Stimulated activated CD8-positive, alpha-beta memory T cell treated with anti-CD3 and anti-CD28 coated beads, Interleukin-15, amount 100 ng/mL, for 24 hours (primary cell): ENCODE measurements around the gene ZNF322.

Source experiments
- DNase-seq: peaks from one replicate; pipeline ENCODE4 v3.0.0-alpha.2; 2020; ENCODE audit warnings: low read depth

ZNF322 gene

GRCh38 chr6:26613689-26614683, 45.6 kb downstream of the ZNF322 start:
- DNase-seq = no peak

- no peak for DNase-seq
Observed at GRCh38 chr6:26613201-26613600, 46.3 kb downstream of the ZNF322 start.

DNA sequence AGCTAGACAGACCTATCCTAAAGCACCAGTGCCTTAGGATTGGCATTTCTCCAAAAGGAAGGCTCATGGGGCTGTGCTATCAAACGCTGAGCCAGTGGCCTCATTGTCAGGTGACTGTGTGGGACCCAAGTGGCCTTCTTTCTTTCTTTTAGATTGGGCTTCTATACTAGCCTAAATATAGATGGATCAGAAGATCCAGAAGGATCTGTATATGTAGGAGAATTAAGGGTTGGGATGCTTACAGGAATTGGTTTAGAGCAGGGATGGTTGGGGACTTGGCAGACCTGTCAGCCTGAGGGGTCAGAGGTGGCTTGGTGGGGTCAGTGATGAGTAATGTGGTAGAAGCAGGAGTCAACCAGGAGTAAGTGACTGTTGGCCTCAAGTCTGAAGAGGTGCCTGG, 47.9 kb downstream of the ZNF322 start:
- no peak for DNase-seq

DNA sequence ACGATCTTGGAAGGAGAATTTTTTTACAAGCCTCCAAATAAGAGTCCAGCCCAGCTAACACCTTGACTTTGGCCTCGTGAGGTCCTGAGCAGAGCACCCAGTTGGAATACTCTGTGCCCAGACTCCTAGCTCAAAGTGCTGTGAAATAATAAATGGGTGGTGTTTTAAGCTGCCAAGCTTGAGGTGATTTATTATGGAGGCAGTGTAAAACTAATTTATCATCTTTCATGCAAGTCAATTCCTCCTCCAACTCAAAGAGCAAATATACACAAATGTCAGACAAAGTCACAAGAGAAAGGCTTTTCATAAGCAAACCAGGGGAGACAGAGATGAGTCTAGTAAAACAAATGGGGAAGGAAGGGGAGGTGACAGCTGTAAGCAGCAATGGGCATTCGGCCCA, 50.1 kb downstream of the ZNF322 start:
- no peak for DNase-seq

- DNase-seq = no peak
Observed at GRCh38 chr6:26607434-26608230, 51.9 kb downstream of the ZNF322 start.

- DNase-seq = no peak
Observed at GRCh38 chr6:26604797-26605196, 54.7 kb downstream of the ZNF322 start.

- no peak for DNase-seq
Observed at GRCh38 chr6:26604026-26604425, 55.5 kb downstream of the ZNF322 start.

GRCh38 chr6:26602262-26602661, 57.3 kb downstream of the ZNF322 start:
- DNase-seq = no peak

DNA sequence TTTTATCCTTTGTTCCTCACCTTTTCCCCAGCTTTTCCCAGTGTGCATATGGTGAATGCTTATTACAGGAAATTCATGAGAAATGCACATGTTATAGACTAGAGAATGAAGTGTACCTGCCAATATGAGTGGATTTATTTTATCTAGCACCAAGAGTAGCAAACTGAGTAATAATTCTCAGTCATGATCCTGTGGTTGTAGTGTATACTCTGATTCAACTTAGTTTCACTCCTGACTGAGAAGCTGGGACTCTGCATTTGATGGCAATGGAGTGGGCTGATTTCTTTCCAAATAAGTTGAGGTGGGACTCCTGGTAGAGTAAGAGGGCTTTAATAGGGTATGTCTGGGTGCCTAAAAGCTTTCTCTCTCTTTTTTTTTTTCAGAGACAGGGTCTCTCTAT, 58.8 kb downstream of the ZNF322 start:
- DNase-seq = no peak

DNA sequence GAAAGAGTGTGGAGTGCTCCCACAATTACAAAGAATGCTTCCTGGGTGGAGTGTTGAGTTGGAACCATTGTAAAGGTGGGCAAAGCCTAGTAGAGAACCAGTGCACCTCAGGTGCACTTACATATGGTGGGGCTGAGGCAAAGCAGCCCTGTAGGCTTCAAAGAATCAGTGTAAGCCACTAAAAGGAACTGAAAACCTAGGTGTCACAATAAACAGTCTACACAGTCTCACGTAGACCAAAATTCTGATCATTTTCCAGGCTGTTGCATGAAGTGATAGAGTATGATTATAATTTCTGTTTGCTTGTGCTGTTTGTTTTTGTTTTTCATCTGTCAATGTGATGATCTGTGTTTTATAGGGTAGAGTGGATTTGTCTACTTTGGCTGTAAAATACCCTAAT, 60.0 kb downstream of the ZNF322 start:
- no peak for DNase-seq

DNA sequence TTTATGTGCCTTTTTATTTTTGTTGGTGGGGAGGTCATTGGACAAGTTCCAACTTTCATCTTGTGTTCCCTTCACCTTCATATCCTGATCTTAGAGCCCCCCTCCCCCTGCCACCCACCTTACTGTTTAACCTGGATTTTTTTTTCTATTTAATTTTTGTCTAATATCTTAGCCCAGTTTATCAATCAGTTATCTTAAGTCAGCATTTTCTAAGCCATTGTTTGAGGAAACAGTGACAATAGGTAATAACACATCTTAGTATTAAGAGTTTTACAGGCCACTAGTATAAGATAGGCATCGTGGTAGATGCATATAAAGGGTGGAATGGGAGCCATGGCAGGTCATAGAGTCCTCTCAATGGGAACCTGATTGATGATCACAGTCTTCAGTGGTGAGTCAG, 60.4 kb downstream of the ZNF322 start:
- DNase-seq = no peak

DNA sequence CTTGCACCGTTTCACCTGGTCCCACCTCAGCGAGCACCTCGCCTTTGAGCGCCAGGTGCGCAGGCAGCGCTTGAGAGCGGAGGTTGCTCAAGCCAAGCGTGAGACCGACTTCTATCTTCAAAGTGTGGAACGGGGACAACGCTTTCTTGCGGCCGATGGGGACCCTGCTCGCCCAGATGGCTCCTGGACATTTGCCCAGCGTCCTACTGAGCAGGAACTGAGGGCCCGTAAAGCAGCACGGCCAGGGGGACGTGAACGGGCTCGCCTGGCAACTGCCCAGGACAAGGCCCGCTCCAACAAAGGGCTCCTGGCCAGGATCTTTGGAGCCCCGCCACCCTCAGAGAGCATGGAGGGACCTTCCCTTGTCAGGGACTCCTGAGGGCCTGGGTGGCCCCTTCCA, 61.3 kb downstream of the ZNF322 start:
- no peak for DNase-seq

DNA sequence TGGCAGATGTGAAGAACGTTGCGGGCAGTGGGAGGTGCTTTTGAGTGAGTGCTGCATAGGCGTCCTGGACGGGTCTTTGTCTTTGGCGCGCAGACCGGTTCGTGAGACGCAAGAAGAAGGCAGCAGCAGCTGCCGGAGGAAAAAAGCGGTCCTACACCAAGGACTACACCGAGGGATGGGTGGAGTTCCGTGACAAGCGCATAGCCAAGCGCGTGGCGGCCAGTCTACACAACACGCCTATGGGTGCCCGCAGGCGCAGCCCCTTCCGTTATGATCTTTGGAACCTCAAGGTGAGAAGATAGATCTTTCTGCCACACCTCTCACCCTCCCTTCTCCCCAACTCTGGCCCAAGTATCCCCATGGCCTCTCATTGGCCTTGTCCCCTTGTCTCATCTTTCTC, 61.7 kb downstream of the ZNF322 start:
- DNase-seq = no peak

GRCh38 chr6:26597389-26597766, 62.2 kb downstream of the ZNF322 start:
- no peak for DNase-seq

DNA sequence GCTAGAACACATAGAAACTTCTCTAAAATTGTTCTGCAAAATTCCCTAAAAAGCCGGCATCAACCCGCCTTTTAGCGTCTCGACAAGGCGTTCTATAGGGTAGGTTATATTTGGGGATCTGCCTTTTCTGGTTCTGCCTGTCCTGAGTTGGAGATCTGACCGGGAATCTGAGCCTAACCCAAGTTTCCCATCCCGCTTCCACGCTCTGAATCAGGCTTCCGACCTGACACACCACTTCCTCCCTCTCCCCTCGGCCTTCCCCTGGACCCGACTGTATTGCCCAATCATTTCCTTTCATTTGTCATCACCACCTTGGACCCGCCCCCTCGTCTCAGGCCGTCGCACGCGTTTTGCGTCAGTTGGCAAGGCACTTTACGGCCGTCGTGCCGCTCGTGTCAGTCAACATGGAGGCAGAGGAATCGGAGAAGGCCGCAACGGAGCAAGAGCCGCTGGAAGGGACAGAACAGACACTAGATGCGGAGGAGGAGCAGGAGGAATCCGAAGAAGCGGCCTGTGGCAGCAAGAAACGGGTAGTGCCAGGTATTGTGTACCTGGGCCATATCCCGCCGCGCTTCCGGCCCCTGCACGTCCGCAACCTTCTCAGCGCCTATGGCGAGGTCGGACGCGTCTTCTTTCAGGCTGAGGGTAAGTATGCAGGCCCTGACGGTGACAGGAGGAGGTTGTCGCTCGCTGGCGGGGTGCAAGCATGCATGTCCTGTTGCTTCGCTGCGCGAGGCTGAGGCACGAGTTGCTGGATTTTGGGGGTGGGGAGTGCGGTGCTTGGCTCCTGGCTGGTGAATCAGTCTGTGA, 62.8 kb downstream of the ZNF322 start, which contains the start of gene ABT1:
Gene ABT1 (plus strand): TSS at position 375 of the 810 bp plus-strand sequence. CDS start 30 bp downstream, at position 405.
- DNase-seq = peak; percentile 90

- peak; percentile 91 for DNase-seq
Observed at GRCh38 chr6:26595669-26596269, 63.8 kb downstream of the ZNF322 start.

GRCh38 chr6:26594730-26595632, 64.6 kb downstream of the ZNF322 start:
- no peak for DNase-seq

DNA sequence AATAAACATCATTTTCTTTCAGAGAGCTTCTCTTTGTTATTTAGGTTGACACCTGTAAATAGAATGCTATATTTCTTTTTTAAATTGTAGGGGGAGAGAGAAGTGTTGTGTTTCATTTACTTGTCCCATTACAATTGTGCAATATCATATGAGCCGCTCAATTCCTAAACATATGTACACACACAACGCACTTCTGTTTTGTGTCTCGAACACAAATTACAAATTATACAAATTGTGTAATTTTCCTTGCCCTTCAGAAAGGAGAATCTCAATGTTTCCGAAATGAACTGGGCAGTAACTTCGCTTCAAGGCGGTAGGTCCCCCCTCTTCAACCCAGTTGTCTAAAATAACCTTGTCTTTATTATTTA, 65.4 kb downstream of the ZNF322 start:
- DNase-seq = no peak

GRCh38 chr6:26593278-26594130, 66.0 kb downstream of the ZNF322 start:
- no peak for DNase-seq

GRCh38 chr6:26592649-26593048, 66.9 kb downstream of the ZNF322 start:
- no peak for DNase-seq
